GM12878 (cell line): ENCODE results near the gene WDR86. TPM values are rescaled to one million over a fixed set of nuclear protein-coding genes. Genes with fewer than 3 reads are reported as not detected.
A peak's percentile ranks its signal among the peaks of the same experiment; 100 is the strongest.

Experiments
- ATAC-seq: fragments of 200-7000 bp; cut with Tn5 transposase; 3 replicates; pipeline ENCODE4 v1.9.1; 2020; ENCODE audit warnings: mild to moderate bottlenecking, moderate library complexity
- BruUV-seq: library from RNA; stranded (reverse); fragments of 400-500 nt; replicated peaks from 2 replicates; lab custom pipeline; 2021; lab: Mats Ljungman, UMichigan
- CTCF ChIA-PET: fragments of 300-600 bp; sonication (Branson Sonifier 250); formaldehyde crosslinking; extraction: SDS; loops from one replicate; lab custom pipeline; 2021; ENCODE audit warnings: inconsistent platforms; lab: Yijun Ruan, JAX
- POLR2A ChIA-PET: fragments of 350-600 bp; formaldehyde crosslinking; extraction: SDS; loops from one replicate; lab custom pipeline; 2021; ENCODE audit warnings: inconsistent platforms; lab: Charles Lee
- RAD21 ChIA-PET: fragments of 300-600 bp; sonication (Branson Sonifier 250); formaldehyde crosslinking; loops from one replicate; lab custom pipeline; 2023; ENCODE audit warnings: antibody characterized with exemption; ENCODE audit not compliant: unreplicated experiment; lab: Charles Lee
- SMC1A ChIA-PET: fragments of 300-600 bp; sonication (Branson Sonifier 250); formaldehyde crosslinking; loops from one replicate; lab custom pipeline; 2023; ENCODE audit not compliant: unreplicated experiment, uncharacterized antibody; lab: Charles Lee
- DNase-seq: peaks from one replicate; pipeline ENCODE4 v3.0.0-alpha.2; 2011; ENCODE audit warnings: low read depth, low spot score
- FAIRE-seq: peaks from 3 replicates; lab custom pipeline; 2011; peaks lifted over from hg19 to GRCh38; lab: Jason Lieb, UNC
- H2AFZ ChIP-seq: 2 replicates; pipeline ENCODE4 v1.6.0; 2011; ENCODE audit warnings: low read depth, low read length, control low read depth; ENCODE audit not compliant: control insufficient read depth
- H3K27ac ChIP-seq: 2 replicates; pipeline ENCODE4 v1.5.1; 2011; ENCODE audit warnings: control low read depth; ENCODE audit not compliant: control insufficient read depth, insufficient read depth
- H3K27me3 ChIP-seq, 2 experiments: replicated peaks in 1 of 2; 2 replicates each; pipeline versions ENCODE4 v1.6.0 to v1.6.1; 2011; ENCODE audit warnings: low read length in 1 of 2; ENCODE audit not compliant: control insufficient read depth in 2 of 2, insufficient read depth in 2 of 2
- H3K36me3 ChIP-seq, 2 experiments: 2 replicates each; pipeline ENCODE4 v1.5.1; 2011; ENCODE audit warnings: low read length in 1 of 2; ENCODE audit not compliant: control insufficient read depth in 2 of 2, insufficient read depth in 2 of 2
- H3K4me1 ChIP-seq: 2 replicates; pipeline ENCODE4 v1.6.1; 2011; ENCODE audit warnings: mild to moderate bottlenecking, low read length, moderate library complexity, mixed read lengths; ENCODE audit not compliant: control insufficient read depth, insufficient read depth
- H3K4me2 ChIP-seq: 2 replicates; pipeline ENCODE4 v1.6.0; 2011; ENCODE audit warnings: control low read depth; ENCODE audit not compliant: control insufficient read depth, insufficient read depth
- H3K4me3 ChIP-seq: fragments of 200-600 bp; sonication (generic); 2 replicates; pipeline ENCODE4 v1.5.1; 2016
- H3K79me2 ChIP-seq: 2 replicates; pipeline ENCODE4 v1.6.0; 2011; ENCODE audit warnings: low read length; ENCODE audit not compliant: control insufficient read depth, insufficient read depth
- H3K9ac ChIP-seq: 2 replicates; pipeline ENCODE4 v1.8.0; 2011; ENCODE audit warnings: low read length, control low read depth, mixed read lengths; ENCODE audit not compliant: control insufficient read depth, insufficient read depth
- H3K9me3 ChIP-seq: replicated peaks from 3 replicates; pipeline ENCODE4 v1.5.1; 2011; ENCODE audit warnings: mild to moderate bottlenecking, low read length; ENCODE audit not compliant: control insufficient read depth, insufficient read depth
- H4K20me1 ChIP-seq: 2 replicates; pipeline ENCODE4 v1.6.0; 2011; ENCODE audit not compliant: control insufficient read depth, insufficient read depth
- ATF2 ChIP-seq: IDR thresholded peaks from 2 replicates; pipeline ENCODE4 v1.6.1; 2012; ENCODE audit warnings: low read length, inconsistent platforms
- CBX5 ChIP-seq: sonication (generic); IDR thresholded peaks from 2 replicates; pipeline ENCODE4 v1.6.1; 2016; ENCODE audit warnings: low read depth, moderate library complexity, mild to moderate bottlenecking, inconsistent platforms
- CEBPB ChIP-seq, 2 experiments: fragments of 150-350 bp in 1 of 2; IDR thresholded peaks; 2 replicates each; pipeline ENCODE4 v1.6.1; 2012 to 2014; ENCODE audit warnings: low read depth in 2 of 2, low read length in 2 of 2, borderline replicate concordance in 1 of 2, inconsistent platforms in 1 of 2
- KLF5 ChIP-seq: fragments of 450-650 bp; IDR thresholded peaks from 2 replicates; pipeline ENCODE4 v1.6.1; 2014; ENCODE audit warnings: mild to moderate bottlenecking; ENCODE audit not compliant: partially characterized antibody
- MYC ChIP-seq: IDR thresholded peaks from 2 replicates; pipeline ENCODE4 v1.6.1; 2011; ENCODE audit warnings: mild to moderate bottlenecking, low read length, moderate library complexity, inconsistent platforms; ENCODE audit not compliant: insufficient read depth, insufficient replicate concordance, insufficient read length, severe bottlenecking
- NR2C2 ChIP-seq: IDR thresholded peaks from 2 replicates; pipeline ENCODE4 v1.6.1; 2011; ENCODE audit warnings: borderline replicate concordance, low read depth; ENCODE audit not compliant: control insufficient read depth, insufficient read length
- PAX8 ChIP-seq: fragments of 450-650 bp; IDR thresholded peaks from 2 replicates; pipeline ENCODE4 v1.6.1; 2017; ENCODE audit warnings: mild to moderate bottlenecking, moderate library complexity
- SMAD5 ChIP-seq: IDR thresholded peaks from 2 replicates; pipeline ENCODE4 v1.6.1; 2016; ENCODE audit warnings: antibody characterized with exemption, low read depth
- YBX1 ChIP-seq: fragments of 450-650 bp; IDR thresholded peaks from 2 replicates; pipeline ENCODE4 v1.6.1; 2016; ENCODE audit warnings: antibody characterized with exemption
- WGBS: methylation state at CpG from one replicate; pipeline ENCODE4 v1.1.6; 2016; ENCODE audit warnings: low lambda C conversion rate; ENCODE audit not compliant: insufficient replicate concordance, insufficient coverage; ENCODE audit errors: missing lambda C conversion rate; 5-methylcytosine and 5-hydroxymethylcytosine counted together
- in situ Hi-C: fragments of 300-500 bp; cut with MboI; formaldehyde crosslinking; loops from 9 replicates; pipeline ENCODE4 v1.14.3; 2018; ENCODE audit warnings: mixed read lengths
- intact Hi-C: fragments of 100-400 bp; cut with micrococcal nuclease; formaldehyde crosslinking; loops from one replicate; pipeline ENCODE4 v1.14.2; 2022; ENCODE audit not compliant: unreplicated experiment
- polyA plus RNA-seq, 11 experiments: library from polyadenylated mRNA; depleted of rRNA in 4 of 11; unstranded in 6 of 11; stranded (reverse) in 5 of 11; fragments of >200 nt; fragmentation: Nextera tagmentation in 4 of 11; fragmentation: Illumina TruSeq in 1 of 11; extraction: Ambion mirVana in 4 of 11; extraction: Trizol in 1 of 11; gene quantifications; 1 replicate in 1 of 11; 2 replicates in 10 of 11; pipeline versions ENCODE4 v1.2.1 to v1.2.3, GENCODE V29; 2011 to 2016; ENCODE audit warnings: inconsistent platforms in 2 of 11, missing spikeins in 2 of 11, low read depth in 1 of 11
- total RNA-seq, 4 experiments: library from RNA; depleted of rRNA in 3 of 4; stranded (reverse); fragments of >200 nt in 3 of 4; fragmentation: Illumina TruSeq in 1 of 4; extraction: Trizol in 1 of 4; gene quantifications; 2 replicates each; pipeline versions ENCODE4 v1.2.1 to v1.2.3, GENCODE V29; 2013 to 2021
- TF ChIP-seq, protein P1 (sequence below): fragments of 450-650 bp; IDR thresholded peaks from 2 replicates; pipeline ENCODE4 v1.6.1; 2017; ENCODE audit warnings: antibody characterized with exemption, mild to moderate bottlenecking, moderate library complexity

Gene WDR86
- total and polyA plus RNA-seq, 10 of the 15 experiments (the other 5 are each of a cell fraction or from before 2014, with no cell fraction given), result 0.05 to 0.19 (median 0.15) TPM; not detected in 7

- H3K4me3 ChIP-seq, result no peak overlapping the region
Observed at GRCh38 chr7:151447901-151448260, 38.0 kb upstream of the WDR86 start.

More at GRCh38 chr7:151447901-151448260, 38.0 kb upstream of the WDR86 start:
- no peak for ATAC-seq
- POLR2A ChIA-PET, result interaction anchor here (0.9 kb wide), 1 partner anchor 72 kb away, joined by 3 read pairs; the partner anchor contains the start of gene RHEB
- no peak for FAIRE-seq
- Histone ChIP-seq H3K27ac (no peak overlapping the region), H3K36me3 (no peaks in the 10 kb centered on the region), H2AFZ (peak overlapping the region; percentile 86; the same call in 1 of the 2 replicates), H3K27me3 (no peaks in the 10 kb centered on the region; a peak in 1 of 4 replicates), H3K9ac (no peak overlapping the region; the same call in 1 of the 2 replicates), H3K79me2 (no peaks in the 10 kb centered on the region), H3K4me2 (peak overlapping the region; percentile 93), H3K4me1 (no peaks in the 10 kb centered on the region; the same call in 1 of the 2 replicates), H4K20me1 (no peaks in the 10 kb centered on the region), H3K9me3 (no peaks in the 10 kb centered on the region)
- intact Hi-C loops, result loop anchor here (1.0 to 2.0 kb wide), 3 partner anchors 80 to 311 kb away; no protein-coding TSS in a partner anchor
- no peak for DNase-seq
- 37% methylated on average over 25 of the region's 26 CpGs for WGBS
- CTCF ChIA-PET, result interaction anchor here (0.5 to 3.1 kb wide), 18 partner anchors 9 to 312 kb away, joined by 3 to 25 read pairs (median 6); no protein-coding TSS in a partner anchor
- RAD21 ChIA-PET, result interaction anchor here (0.8 to 2.8 kb wide), 5 partner anchors 58 to 138 kb away, joined by 3 to 14 read pairs (median 4); no protein-coding TSS in a partner anchor
- BruUV-seq, result no TSS peak
- in situ Hi-C loops, result loop anchor here (5.0 to 10.0 kb wide), 2 partner anchors 66 to 83 kb away; no protein-coding TSS in a partner anchor
- no peak for TF ChIP-seq CBX5
- TF ChIP-seq MYC, result no peak
- TF ChIP-seq YBX1, result no peak
- TF ChIP-seq, protein P1, sequence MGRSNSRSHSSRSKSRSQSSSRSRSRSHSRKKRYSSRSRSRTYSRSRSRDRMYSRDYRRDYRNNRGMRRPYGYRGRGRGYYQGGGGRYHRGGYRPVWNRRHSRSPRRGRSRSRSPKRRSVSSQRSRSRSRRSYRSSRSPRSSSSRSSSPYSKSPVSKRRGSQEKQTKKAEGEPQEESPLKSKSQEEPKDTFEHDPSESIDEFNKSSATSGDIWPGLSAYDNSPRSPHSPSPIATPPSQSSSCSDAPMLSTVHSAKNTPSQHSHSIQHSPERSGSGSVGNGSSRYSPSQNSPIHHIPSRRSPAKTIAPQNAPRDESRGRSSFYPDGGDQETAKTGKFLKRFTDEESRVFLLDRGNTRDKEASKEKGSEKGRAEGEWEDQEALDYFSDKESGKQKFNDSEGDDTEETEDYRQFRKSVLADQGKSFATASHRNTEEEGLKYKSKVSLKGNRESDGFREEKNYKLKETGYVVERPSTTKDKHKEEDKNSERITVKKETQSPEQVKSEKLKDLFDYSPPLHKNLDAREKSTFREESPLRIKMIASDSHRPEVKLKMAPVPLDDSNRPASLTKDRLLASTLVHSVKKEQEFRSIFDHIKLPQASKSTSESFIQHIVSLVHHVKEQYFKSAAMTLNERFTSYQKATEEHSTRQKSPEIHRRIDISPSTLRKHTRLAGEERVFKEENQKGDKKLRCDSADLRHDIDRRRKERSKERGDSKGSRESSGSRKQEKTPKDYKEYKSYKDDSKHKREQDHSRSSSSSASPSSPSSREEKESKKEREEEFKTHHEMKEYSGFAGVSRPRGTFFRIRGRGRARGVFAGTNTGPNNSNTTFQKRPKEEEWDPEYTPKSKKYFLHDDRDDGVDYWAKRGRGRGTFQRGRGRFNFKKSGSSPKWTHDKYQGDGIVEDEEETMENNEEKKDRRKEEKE, result no peak
- TF ChIP-seq CEBPB (IDR thresholded peaks at IDR 0.05; ENCODE audit: borderline replicate concordance in 1 of 2, low read depth in 2 of 2, low read length in 2 of 2), result no peak
- no peak for TF ChIP-seq PAX8
- no peak for TF ChIP-seq KLF5
- no peak for TF ChIP-seq SMAD5
- no peak for TF ChIP-seq NR2C2
- TF ChIP-seq ATF2, result no peak
- SMC1A ChIA-PET, result interaction anchor here (1.7 to 3.8 kb wide), 5 partner anchors 23 to 132 kb away, joined by 4 to 14 read pairs (median 10); no protein-coding TSS in a partner anchor
